Muscle layer of colon (tissue), 2 donors: Measurements from ENCODE around the gene HPCAL1.

Source experiments
- H3K27ac ChIP-seq: one replicate; pipeline ENCODE4 v1.7.0; 2013; ENCODE audit warnings: low read depth, mild to moderate bottlenecking, low read length, moderate library complexity
- H3K27me3 ChIP-seq, 2 donors: one replicate each; pipeline ENCODE4 v1.7.0; 2013; ENCODE audit warnings: low read length in 2 of 2, mild to moderate bottlenecking in 2 of 2; ENCODE audit not compliant: insufficient read depth in 2 of 2, control insufficient read depth in 1 of 2
- H3K36me3 ChIP-seq: one replicate; pipeline ENCODE4 v1.7.0; 2013; ENCODE audit warnings: mild to moderate bottlenecking, low read length; ENCODE audit not compliant: insufficient read depth
- H3K4me1 ChIP-seq: one replicate; pipeline ENCODE4 v1.7.0; 2013; ENCODE audit warnings: mild to moderate bottlenecking, low read length; ENCODE audit not compliant: insufficient read depth
- H3K4me3 ChIP-seq, 2 donors: one replicate each; pipeline ENCODE4 v1.7.0; 2013; ENCODE audit warnings: low read length in 2 of 2, low read depth in 1 of 2, mild to moderate bottlenecking in 1 of 2, moderate library complexity in 1 of 2
- H3K9ac ChIP-seq: one replicate; pipeline ENCODE4 v1.7.0; 2013; ENCODE audit warnings: low read length
- H3K9me3 ChIP-seq: one replicate; pipeline ENCODE4 v1.7.0; 2013; ENCODE audit warnings: mild to moderate bottlenecking, low read length
- donor health status: abdominal sarcoma.
- donor health status: Adenocarcinoma of cecum.

The HPCAL1 gene

DNA sequence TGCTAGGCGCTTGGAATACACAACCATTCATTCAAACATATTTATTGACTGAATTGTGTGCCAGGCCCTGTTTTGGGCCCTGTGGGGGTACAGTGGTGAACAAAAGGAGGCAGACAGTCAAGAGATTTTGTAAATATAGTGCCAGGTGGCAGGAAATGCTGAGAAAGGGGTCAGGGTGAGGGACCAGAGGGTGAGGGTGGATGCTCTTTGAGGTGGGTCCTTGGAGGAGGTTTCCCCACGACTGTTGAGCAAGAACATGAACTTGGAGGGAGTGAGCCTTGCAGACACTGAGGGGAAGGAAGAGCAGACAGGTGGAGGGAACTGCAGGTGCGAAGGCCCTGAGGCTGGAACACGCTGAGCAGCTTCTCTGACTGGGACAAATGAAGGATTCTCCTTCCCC is 104.7 kb downstream of the HPCAL1 start:
- Histone ChIP-seq H3K4me1 (peaks cover 86% of the 10 kb centered on the region), H3K9ac (no peak overlapping the region), H3K27ac (no peak overlapping the region), H3K27me3 (no peaks in the 10 kb centered on the region), H3K4me3 (no peak overlapping the region), H3K36me3 (no peaks in the 10 kb centered on the region), H3K9me3 (no peaks in the 10 kb centered on the region)

DNA sequence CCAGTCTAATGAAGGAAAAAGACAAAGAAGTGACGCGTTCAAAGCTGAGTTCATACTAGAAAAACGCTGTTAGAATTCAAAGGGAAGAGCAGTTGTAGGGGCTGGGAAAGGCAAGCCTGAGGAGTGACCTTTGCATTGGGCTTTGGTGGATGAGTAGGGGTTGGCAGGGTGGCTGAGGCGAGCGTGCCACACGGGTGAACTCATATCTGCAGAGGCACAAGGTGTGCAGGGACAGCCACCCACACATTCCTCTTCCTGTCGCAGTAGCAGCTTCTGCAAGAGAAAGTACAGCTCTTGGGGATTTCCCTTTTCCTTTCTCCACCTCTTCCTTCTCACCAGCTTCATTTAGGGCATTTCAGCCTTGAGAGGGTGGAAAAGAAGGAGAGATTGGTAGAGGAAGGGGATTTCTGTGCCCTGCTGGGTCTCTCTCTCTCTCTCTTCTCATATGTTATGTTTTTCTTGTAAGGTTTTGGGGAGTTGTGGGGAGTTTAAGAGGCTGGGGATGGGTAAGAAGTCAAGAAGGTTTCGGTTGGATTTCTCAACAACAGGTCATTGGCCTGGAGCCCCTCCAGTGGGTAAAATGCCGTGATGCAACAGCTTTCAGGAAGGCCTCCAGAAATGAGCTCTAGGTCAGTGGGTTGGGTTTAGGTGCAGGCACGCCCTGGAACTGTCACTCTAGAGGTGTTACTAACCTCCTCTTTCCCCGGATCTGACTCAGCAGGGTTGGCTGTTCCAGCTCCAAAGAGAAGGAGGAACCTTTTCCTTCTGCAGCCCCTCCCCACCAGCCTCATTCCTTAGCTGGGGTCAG is 105.3 kb downstream of the HPCAL1 start:
- Histone ChIP-seq H3K4me3 (no peak overlapping the region), H3K36me3 (no peaks in the 10 kb centered on the region), H3K27me3 (no peaks in the 10 kb centered on the region), H3K27ac (no peak overlapping the region), H3K4me1 (peaks cover 87% of the 10 kb centered on the region), H3K9me3 (no peaks in the 10 kb centered on the region), H3K9ac (no peak overlapping the region)

DNA sequence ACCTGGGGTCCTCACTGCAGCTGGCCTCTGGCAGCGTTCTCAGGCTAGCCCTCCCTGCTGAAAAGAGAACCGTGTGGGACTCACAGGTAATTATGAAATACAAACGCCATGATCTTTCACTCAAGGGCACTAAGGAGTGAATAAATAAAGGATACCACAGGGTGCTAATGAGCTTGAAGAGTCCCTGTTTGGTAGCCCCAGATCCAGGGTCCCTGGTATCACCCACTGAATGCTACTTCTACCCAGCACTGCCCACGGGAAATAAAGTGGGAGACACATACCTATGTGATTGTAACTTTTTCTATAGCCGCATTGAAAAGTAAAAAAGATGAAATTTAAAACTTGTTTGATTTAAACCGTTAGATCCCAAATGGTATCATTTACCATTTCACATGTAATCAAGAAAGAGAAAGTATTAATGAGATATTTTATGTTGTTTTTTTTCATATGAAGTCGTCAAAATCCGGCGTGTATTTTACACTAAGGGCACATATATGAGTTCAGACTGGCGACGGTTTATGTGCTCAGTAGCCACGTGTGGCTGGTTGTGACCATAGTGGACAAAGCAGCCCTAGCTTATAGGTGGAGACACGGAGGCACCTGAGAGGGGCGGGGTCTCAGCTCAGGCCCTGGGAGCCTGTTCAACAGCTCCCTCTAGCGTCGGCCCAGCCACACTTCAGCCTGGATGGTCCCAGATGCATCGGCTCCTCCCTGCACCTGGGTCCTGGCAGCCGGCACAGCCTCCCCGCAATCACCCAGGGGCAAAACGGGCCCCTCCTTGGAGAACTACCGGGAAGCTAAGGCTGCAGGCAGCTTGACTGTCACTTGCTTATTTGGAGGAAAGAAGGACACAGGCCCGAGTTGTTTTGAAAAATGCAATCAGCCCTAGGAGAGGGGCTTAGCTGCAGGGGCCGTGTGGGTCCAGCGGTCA is 106.2 kb downstream of the HPCAL1 start:
- Histone ChIP-seq H3K36me3 (no peaks in the 10 kb centered on the region), H3K4me3 (no peak overlapping the region), H3K9me3 (no peaks in the 10 kb centered on the region), H3K9ac (peak overlapping the region; percentile 6), H3K27ac (no peak overlapping the region), H3K4me1 (peaks cover 90% of the 10 kb centered on the region), H3K27me3 (no peaks in the 10 kb centered on the region)

DNA sequence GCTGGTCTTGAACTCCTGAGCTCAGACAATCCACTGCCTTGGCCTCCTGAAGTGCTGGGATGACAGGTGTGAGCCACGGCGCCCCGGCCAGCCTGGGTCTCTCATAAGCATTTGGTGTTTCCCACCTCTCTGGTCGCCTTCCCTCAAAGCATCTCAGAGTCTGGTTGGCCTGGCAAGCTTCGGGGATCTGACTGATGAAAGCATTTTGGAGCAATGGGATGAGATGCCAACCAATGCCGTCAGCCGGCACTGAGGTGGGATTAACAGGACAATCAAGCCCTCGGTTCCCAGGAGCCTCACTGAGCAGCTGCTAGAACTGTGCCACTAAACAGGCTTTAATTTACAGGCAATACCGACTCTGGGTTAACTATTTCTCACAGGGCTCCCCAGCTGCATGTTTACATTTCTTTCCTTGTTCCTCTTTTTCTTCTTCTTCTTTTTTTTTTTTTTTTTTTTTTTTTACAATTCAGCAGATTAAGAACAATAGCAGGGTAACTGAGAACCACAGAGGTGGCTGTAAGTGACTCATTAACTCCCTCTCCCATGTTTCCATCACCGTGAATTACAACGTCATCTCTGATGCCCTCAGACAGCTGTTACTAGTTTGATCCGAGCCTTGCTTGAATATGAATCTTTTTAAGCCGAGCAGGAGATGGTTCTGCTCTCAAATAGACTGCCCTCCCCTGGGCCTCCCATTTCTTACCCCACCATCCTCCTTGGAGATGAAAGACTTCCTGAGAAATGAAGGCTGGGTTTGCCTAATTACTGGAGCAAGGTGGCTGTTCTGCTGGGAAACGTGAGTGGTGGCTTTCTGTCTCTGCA is 107.5 kb downstream of the HPCAL1 start:
- no peak overlapping the region for H3K9ac ChIP-seq
- H3K9me3 ChIP-seq = no peaks in the 10 kb centered on the region
- no peak overlapping the region for H3K4me3 ChIP-seq
- no peaks in the 10 kb centered on the region for H3K36me3 ChIP-seq
- peaks cover 83% of the 10 kb centered on the region for H3K4me1 ChIP-seq
- no peaks in the 10 kb centered on the region for H3K27me3 ChIP-seq
- no peak overlapping the region for H3K27ac ChIP-seq

DNA sequence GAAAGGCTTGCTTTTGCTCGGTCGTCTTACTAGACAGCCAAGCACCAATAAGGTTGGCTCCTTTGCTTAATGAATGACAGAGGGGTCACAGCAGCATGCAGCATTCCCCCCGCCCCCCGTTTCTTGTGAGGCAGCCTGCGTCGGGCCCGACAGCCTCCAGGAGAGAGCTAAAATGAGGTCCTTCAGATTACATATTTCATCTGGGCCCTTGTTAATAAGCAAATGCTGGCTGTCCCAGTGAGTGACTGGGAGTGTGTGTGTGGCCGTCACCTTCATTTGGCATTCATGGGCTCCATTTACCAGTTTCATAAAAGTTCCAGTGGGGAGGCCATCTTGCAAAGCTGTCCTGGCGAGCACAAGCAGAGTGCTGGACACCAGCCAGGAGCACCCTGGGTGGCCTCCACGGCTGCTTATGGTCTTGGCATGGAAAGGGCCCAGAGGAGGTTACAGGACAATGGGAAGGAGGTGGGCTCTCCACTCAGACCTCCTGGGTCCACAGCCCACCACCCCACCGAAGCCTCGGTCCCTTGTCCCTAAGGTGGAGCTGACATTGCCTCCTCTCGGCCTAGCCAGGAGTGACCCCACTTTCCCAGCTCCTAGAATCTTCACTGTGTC is 108.2 kb downstream of the HPCAL1 start:
- H3K27me3 ChIP-seq = no peaks in the 10 kb centered on the region
- peaks cover 76% of the 10 kb centered on the region for H3K4me1 ChIP-seq
- no peaks in the 10 kb centered on the region for H3K36me3 ChIP-seq
- H3K9ac ChIP-seq = no peak overlapping the region
- no peaks in the 10 kb centered on the region for H3K9me3 ChIP-seq
- no peak overlapping the region for H3K27ac ChIP-seq
- H3K4me3 ChIP-seq = no peak overlapping the region

DNA sequence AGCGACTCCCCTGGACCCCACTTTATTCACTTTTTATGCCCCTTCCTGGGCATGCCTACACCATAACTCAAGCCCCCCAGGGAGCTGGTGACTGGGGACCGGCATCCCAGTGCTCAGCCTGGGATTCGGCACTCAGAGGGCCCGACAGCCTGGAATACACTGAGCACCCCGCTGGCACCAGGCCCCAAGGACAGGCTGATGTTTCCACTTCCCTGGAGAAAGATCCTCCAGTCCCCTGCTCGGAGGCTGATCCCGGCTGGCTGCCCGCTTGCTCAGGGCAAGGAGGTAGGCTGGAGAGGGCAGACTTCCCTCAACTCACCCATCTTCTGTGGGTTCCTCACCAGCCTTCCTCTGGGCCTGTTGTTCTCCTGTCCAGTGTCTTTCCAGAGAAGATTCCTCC is 108.9 kb downstream of the HPCAL1 start:
- Histone ChIP-seq H3K27me3 (no peaks in the 10 kb centered on the region), H3K27ac (no peak overlapping the region), H3K9ac (no peak overlapping the region), H3K4me3 (no peak overlapping the region), H3K9me3 (no peaks in the 10 kb centered on the region), H3K36me3 (no peaks in the 10 kb centered on the region), H3K4me1 (peaks cover 70% of the 10 kb centered on the region)

DNA sequence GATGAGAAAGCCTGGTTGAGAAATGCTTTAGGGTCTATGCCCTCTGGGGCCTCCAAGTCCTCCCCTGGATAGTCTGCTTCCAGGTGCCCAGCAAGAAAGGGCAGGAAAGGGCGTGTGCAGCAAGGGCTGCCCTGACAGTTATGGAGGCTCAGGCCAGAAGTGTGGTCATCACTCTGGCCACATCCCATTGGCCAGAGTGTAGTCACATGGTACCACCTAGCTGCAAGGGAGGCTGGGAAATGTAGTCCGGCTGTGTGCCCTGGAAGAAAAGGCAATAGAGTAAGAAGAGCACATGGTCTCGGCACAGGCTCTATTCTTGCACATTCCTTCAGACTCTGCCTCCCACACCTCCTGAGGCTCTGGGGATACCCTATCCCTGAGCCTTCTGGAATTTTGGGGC is 109.7 kb downstream of the HPCAL1 start:
- Histone ChIP-seq H3K9ac (no peak overlapping the region), H3K9me3 (no peaks in the 10 kb centered on the region), H3K4me3 (no peak overlapping the region), H3K4me1 (peaks cover 62% of the 10 kb centered on the region), H3K27ac (peak overlapping the region; percentile 16), H3K27me3 (no peaks in the 10 kb centered on the region), H3K36me3 (no peaks in the 10 kb centered on the region)

DNA sequence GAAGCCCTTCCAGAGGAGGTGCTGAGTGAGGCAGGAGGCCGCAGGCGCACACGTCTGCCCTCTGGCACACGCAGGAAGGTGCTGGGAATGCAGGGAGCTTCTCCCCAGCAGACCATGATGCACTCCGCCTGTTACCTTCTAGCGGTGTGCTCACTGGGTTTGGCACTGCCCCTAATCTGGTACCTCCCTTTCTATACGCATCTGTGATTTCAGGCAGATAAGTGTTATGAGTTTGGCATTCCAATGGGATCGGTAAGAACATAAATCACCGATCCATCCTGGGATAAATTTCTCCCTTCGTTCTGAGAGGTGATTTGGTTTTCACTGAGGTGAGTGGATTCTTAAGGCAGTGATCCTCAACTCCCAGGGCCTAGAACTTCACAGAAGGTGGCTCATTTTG is 110.8 kb downstream of the HPCAL1 start:
- Histone ChIP-seq H3K4me1 (peaks cover 51% of the 10 kb centered on the region), H3K27ac (no peak overlapping the region), H3K4me3 (no peak overlapping the region)

DNA sequence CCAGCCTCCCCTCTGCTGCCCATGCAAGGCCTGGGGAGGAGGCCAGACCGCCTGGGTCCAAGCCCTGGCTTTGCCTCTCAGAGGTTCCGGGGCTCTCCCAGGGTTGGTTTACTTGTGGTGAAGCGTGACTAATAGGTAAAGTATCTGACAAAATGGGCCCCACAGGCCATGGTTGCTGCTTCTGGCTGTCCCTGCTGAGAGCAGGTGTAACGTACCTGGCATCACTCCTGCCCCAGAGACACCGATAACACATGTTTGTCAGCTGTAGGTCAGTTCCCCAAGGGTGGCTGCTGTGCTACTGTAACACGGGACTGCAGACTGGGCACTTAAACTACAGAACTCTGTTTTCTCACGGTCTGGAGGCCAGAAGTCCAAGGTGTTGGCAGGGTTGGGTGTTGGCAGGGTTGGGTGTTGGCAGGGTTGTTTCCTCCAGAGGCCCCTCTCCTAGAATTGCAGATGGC is 111.3 kb downstream of the HPCAL1 start:
- Histone ChIP-seq H3K27me3 (no peaks in the 10 kb centered on the region), H3K9ac (no peak overlapping the region), H3K9me3 (no peaks in the 10 kb centered on the region), H3K36me3 (no peaks in the 10 kb centered on the region), H3K4me1 (peaks cover 45% of the 10 kb centered on the region), H3K27ac (no peak overlapping the region), H3K4me3 (no peak overlapping the region)

More for the DNA sequence above, 110.8 kb downstream of the HPCAL1 start:
- no peaks in the 10 kb centered on the region for H3K36me3 ChIP-seq
- H3K9me3 ChIP-seq = no peaks in the 10 kb centered on the region
- H3K9ac ChIP-seq = no peak overlapping the region
- H3K27me3 ChIP-seq = no peaks in the 10 kb centered on the region

DNA sequence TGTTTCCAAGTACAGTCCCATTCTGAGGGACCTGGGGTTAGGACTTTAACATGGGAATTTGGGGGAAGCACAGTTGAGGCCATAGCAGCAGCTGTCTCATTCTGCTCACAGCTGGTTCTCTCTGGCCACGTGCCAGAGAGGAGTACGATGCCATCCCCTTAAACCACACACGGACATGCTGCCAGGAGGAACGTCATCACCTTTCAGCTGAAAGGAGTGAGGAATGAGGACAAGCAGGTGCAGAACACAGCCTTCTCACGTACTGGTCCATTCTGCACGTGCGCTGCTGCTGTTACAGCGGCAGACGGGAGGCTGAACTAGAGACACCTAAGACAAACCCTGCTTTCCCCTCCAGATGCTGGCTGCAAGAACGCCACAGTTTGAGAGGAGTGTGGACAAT is 111.9 kb downstream of the HPCAL1 start:
- H3K9ac ChIP-seq = no peak overlapping the region
- H3K9me3 ChIP-seq = no peaks in the 10 kb centered on the region
- H3K27ac ChIP-seq = no peak overlapping the region
- H3K4me3 ChIP-seq = no peak overlapping the region
- H3K4me1 ChIP-seq = peaks cover 40% of the 10 kb centered on the region
- no peaks in the 10 kb centered on the region for H3K27me3 ChIP-seq
- no peaks in the 10 kb centered on the region for H3K36me3 ChIP-seq
